Naive thymus-derived CD4-positive, alpha-beta T cell (primary cell): ENCODE data around the gene AGMO. TPM values are rescaled to one million over a fixed set of nuclear protein-coding genes. Genes with fewer than 3 reads are reported as not detected.

Experiments used
- ATAC-seq: fragments of 150-1000 bp; cut with Tn5 transposase; 2 replicates; pipeline ENCODE4 v1.10.0; 2021; ENCODE audit warnings: mild to moderate bottlenecking, moderate library complexity
- CTCF ChIA-PET: fragments of 350-600 bp; sonication (Branson Sonifier 250); formaldehyde crosslinking; loops from one replicate; lab custom pipeline; 2021; ENCODE audit warnings: antibody characterized with exemption; lab: Charles Lee
- POLR2A ChIA-PET: fragments of 350-600 bp; sonication (Branson Sonifier 250); formaldehyde crosslinking; loops from one replicate; lab custom pipeline; 2021; ENCODE audit warnings: antibody characterized with exemption, inconsistent platforms; lab: Charles Lee
- DNase-seq, 9 donors: peaks; one replicate each; pipeline versions ENCODE4 v3.0.0 to v3.0.0-alpha.2; 2020 to 2022; ENCODE audit warnings: mixed read lengths in 1 of 9
- H3K27ac ChIP-seq: one replicate; pipeline ENCODE4 v1.7.0; 2013; ENCODE audit warnings: mild to moderate bottlenecking, low read depth, low read length, moderate library complexity
- H3K27me3 ChIP-seq, 2 donors: one replicate each; pipeline ENCODE4 v1.7.0; 2013; ENCODE audit warnings: low read length in 2 of 2, mild to moderate bottlenecking in 2 of 2, moderate library complexity in 2 of 2; ENCODE audit not compliant: control insufficient read depth in 2 of 2, insufficient read depth in 2 of 2
- H3K36me3 ChIP-seq, 3 experiments: 1 replicate in 2 of 3; 2 replicates in 1 of 3; pipeline ENCODE4 v1.7.0; 2013; ENCODE audit warnings: low read length in 3 of 3, mild to moderate bottlenecking in 3 of 3, moderate library complexity in 1 of 3; ENCODE audit not compliant: insufficient read depth in 3 of 3, control insufficient read depth in 2 of 3
- H3K4me1 ChIP-seq, 2 donors: one replicate each; pipeline ENCODE4 v1.7.0; 2013; ENCODE audit warnings: low read length in 2 of 2, mild to moderate bottlenecking in 2 of 2, moderate library complexity in 1 of 2; ENCODE audit not compliant: control insufficient read depth in 2 of 2, insufficient read depth in 2 of 2
- H3K4me3 ChIP-seq: 2 replicates; pipeline ENCODE4 v1.7.0; 2013; ENCODE audit warnings: mild to moderate bottlenecking, low read length
- H3K9me3 ChIP-seq, 3 experiments: 1 replicate in 2 of 3; 2 replicates in 1 of 3; pipeline ENCODE4 v1.7.0; 2013; ENCODE audit warnings: low read length in 3 of 3; ENCODE audit not compliant: control insufficient read depth in 2 of 3
- H3K27ac Mint-ChIP-seq, 9 donors: one replicate each; pipeline ENCODE4 v1.8.0; 2020 to 2022; ENCODE audit warnings: mixed read lengths in 9 of 9, mild to moderate bottlenecking in 8 of 9, moderate library complexity in 5 of 9, inconsistent platforms in 2 of 9
- H3K27me3 Mint-ChIP-seq, 5 donors: one replicate each; pipeline ENCODE4 v1.8.0; 2021 to 2022; ENCODE audit warnings: mixed read lengths in 5 of 5, mild to moderate bottlenecking in 1 of 5
- H3K36me3 Mint-ChIP-seq, 5 donors: one replicate each; pipeline ENCODE4 v1.8.0; 2020 to 2022; ENCODE audit warnings: mixed read lengths in 5 of 5, mild to moderate bottlenecking in 3 of 5, inconsistent platforms in 1 of 5
- H3K4me1 Mint-ChIP-seq, 7 donors: one replicate each; pipeline ENCODE4 v1.8.0; 2020 to 2022; ENCODE audit warnings: mixed read lengths in 7 of 7, mild to moderate bottlenecking in 3 of 7, inconsistent platforms in 1 of 7
- H3K4me3 Mint-ChIP-seq, 10 donors: one replicate each; pipeline ENCODE4 v1.8.0; 2020 to 2022; ENCODE audit warnings: mild to moderate bottlenecking in 10 of 10, mixed read lengths in 10 of 10, moderate library complexity in 6 of 10, inconsistent platforms in 2 of 10
- H3K9me3 Mint-ChIP-seq, 11 donors: one replicate each; pipeline ENCODE4 v1.8.0; 2020 to 2022; ENCODE audit warnings: mixed read lengths in 11 of 11, mild to moderate bottlenecking in 4 of 11, inconsistent platforms in 1 of 11, moderate library complexity in 1 of 11
- intact Hi-C, 2 donors: fragments of 100-400 bp; cut with micrococcal nuclease; formaldehyde crosslinking; loops; one replicate each; pipeline ENCODE4 v1.15.1; 2023
- polyA plus RNA-seq, 2 donors: library from polyadenylated mRNA; unstranded; fragments of 300-500 nt; fragmentation: Illumina TruSeq; gene quantifications; one replicate each; pipeline ENCODE4 v1.2.3, GENCODE V29; 2021
- total RNA-seq, 6 experiments: library from RNA in 5 of 6; stranded (reverse) in 5 of 6; gene quantifications; 1 replicate in 5 of 6; 2 replicates in 1 of 6; pipeline ENCODE4 v1.2.3 and lab custom pipeline; 2021 to 2026

The AGMO gene
- total and polyA plus RNA-seq, 7 experiments from 2014 or later: not detected

- ATAC-seq: no peak
- ChIA-PET POLR2A (no interaction called here), CTCF (no interaction called here)
- Histone ChIP-seq H3K4me3 (no peak overlapping the region), H3K36me3 (no peaks in the 10 kb centered on the region), H3K4me1 (no peaks in the 10 kb centered on the region), H3K27me3 (no peaks in the 10 kb centered on the region), H3K9me3 (peaks cover 0 to 4% (median 0%) of the 10 kb centered on the region in 3 experiments), H3K27ac (no peak overlapping the region)
- H3K27me3 Mint-ChIP-seq: no peaks in the 10 kb centered on the region
- H3K4me1 Mint-ChIP-seq: no peaks in the 10 kb centered on the region
- peaks cover 0 to 6% (median 0%) of the 10 kb centered on the region in 11 donors for H3K9me3 Mint-ChIP-seq
- no peak overlapping the region for H3K27ac Mint-ChIP-seq
- H3K36me3 Mint-ChIP-seq: no peaks in the 10 kb centered on the region
- intact Hi-C loops: no loop called here
- no peak overlapping the region for H3K4me3 Mint-ChIP-seq
- no peak for DNase-seq
Measured at GRCh38 chr7:15215616-15216015, 346.2 kb downstream of the AGMO start.

- Histone ChIP-seq H3K4me3 (no peak overlapping the region), H3K36me3 (no peaks in the 10 kb centered on the region), H3K9me3 (peaks cover 0 to 4% (median 0%) of the 10 kb centered on the region in 3 experiments), H3K27me3 (no peaks in the 10 kb centered on the region), H3K4me1 (no peaks in the 10 kb centered on the region), H3K27ac (no peak overlapping the region)
- ATAC-seq (no peak), DNase-seq (no peak)
- ChIA-PET POLR2A (no interaction called here), CTCF (no interaction called here)
- H3K27ac Mint-ChIP-seq: no peak overlapping the region
- H3K4me3 Mint-ChIP-seq: no peak overlapping the region
- H3K9me3 Mint-ChIP-seq: peaks cover 0 to 6% (median 0%) of the 10 kb centered on the region in 11 donors
- H3K36me3 Mint-ChIP-seq: no peaks in the 10 kb centered on the region
- H3K4me1 Mint-ChIP-seq: no peaks in the 10 kb centered on the region
- H3K27me3 Mint-ChIP-seq: no peaks in the 10 kb centered on the region
- intact Hi-C loops: no loop called here
Measured at GRCh38 chr7:15214976-15215375, 346.8 kb downstream of the AGMO start.

- Histone ChIP-seq H3K27me3 (no peaks in the 10 kb centered on the region), H3K4me3 (no peak overlapping the region), H3K27ac (no peak overlapping the region), H3K9me3 (no peaks in the 10 kb centered on the region), H3K4me1 (no peaks in the 10 kb centered on the region), H3K36me3 (no peaks in the 10 kb centered on the region)
- DNase-seq: no peak
- intact Hi-C loops: no loop called here
- ATAC-seq: no peak
- Mint-ChIP-seq H3K27ac (no peak overlapping the region), H3K27me3 (no peaks in the 10 kb centered on the region), H3K9me3 (peaks cover 0 to 6% (median 0%) of the 10 kb centered on the region in 11 donors), H3K36me3 (no peaks in the 10 kb centered on the region), H3K4me3 (no peak overlapping the region), H3K4me1 (no peaks in the 10 kb centered on the region)
- CTCF ChIA-PET: no interaction called here
- POLR2A ChIA-PET: no interaction called here
Measured at GRCh38 chr7:15213093-15213492, 348.7 kb downstream of the AGMO start.

GRCh38 chr7:15209429-15209828 lies 352.4 kb downstream of the AGMO start:
- POLR2A ChIA-PET: no interaction called here
- intact Hi-C loops: no loop called here
- H3K4me1 ChIP-seq: no peaks in the 10 kb centered on the region
- no peak overlapping the region for H3K4me3 ChIP-seq
- H3K27me3 ChIP-seq: no peaks in the 10 kb centered on the region
- DNase-seq (no peak), ATAC-seq (no peak)
- H3K9me3 ChIP-seq: no peaks in the 10 kb centered on the region
- Mint-ChIP-seq H3K27me3 (no peaks in the 10 kb centered on the region), H3K36me3 (no peaks in the 10 kb centered on the region), H3K9me3 (peaks cover 0 to 4% (median 0%) of the 10 kb centered on the region in 11 donors), H3K4me1 (no peaks in the 10 kb centered on the region), H3K4me3 (no peak overlapping the region), H3K27ac (no peak overlapping the region)
- CTCF ChIA-PET: no interaction called here
- no peaks in the 10 kb centered on the region for H3K36me3 ChIP-seq
- no peak overlapping the region for H3K27ac ChIP-seq

GRCh38 chr7:15204421-15204820 lies 357.4 kb downstream of the AGMO start:
- H3K36me3 ChIP-seq: no peaks in the 10 kb centered on the region
- H3K4me3 ChIP-seq: no peak overlapping the region
- Mint-ChIP-seq H3K36me3 (no peaks in the 10 kb centered on the region), H3K9me3 (peaks cover 0 to 5% (median 0%) of the 10 kb centered on the region in 11 donors), H3K4me3 (no peak overlapping the region), H3K4me1 (no peaks in the 10 kb centered on the region), H3K27ac (no peak overlapping the region), H3K27me3 (no peaks in the 10 kb centered on the region)
- no peaks in the 10 kb centered on the region for H3K9me3 ChIP-seq
- DNase-seq (no peak), ATAC-seq (no peak)
- no peaks in the 10 kb centered on the region for H3K4me1 ChIP-seq
- no peaks in the 10 kb centered on the region for H3K27me3 ChIP-seq
- intact Hi-C loops: no loop called here
- POLR2A ChIA-PET: no interaction called here
- CTCF ChIA-PET: no interaction called here
- H3K27ac ChIP-seq: no peak overlapping the region

GRCh38 chr7:15199482-15199881 lies 362.3 kb downstream of the AGMO start:
- Histone ChIP-seq H3K36me3 (no peaks in the 10 kb centered on the region), H3K27me3 (no peaks in the 10 kb centered on the region), H3K4me1 (no peaks in the 10 kb centered on the region), H3K4me3 (no peak overlapping the region), H3K9me3 (no peaks in the 10 kb centered on the region), H3K27ac (no peak overlapping the region)
- POLR2A ChIA-PET: no interaction called here
- Mint-ChIP-seq H3K4me1 (no peaks in the 10 kb centered on the region), H3K36me3 (no peaks in the 10 kb centered on the region), H3K27me3 (no peaks in the 10 kb centered on the region), H3K9me3 (peaks cover 0 to 17% (median 4%) of the 10 kb centered on the region in 11 donors), H3K27ac (no peak overlapping the region), H3K4me3 (no peak overlapping the region)
- intact Hi-C loops: no loop called here
- no peak for DNase-seq
- ATAC-seq: no peak
- CTCF ChIA-PET: no interaction called here

GRCh38 chr7:15197042-15197977 lies 364.5 kb downstream of the AGMO start:
- DNase-seq: no peak
- no peaks in the 10 kb centered on the region for H3K36me3 ChIP-seq
- no peaks in the 10 kb centered on the region for H3K9me3 ChIP-seq
- H3K4me1 ChIP-seq: no peaks in the 10 kb centered on the region
- ATAC-seq: no peak
- POLR2A ChIA-PET: no interaction called here
- Mint-ChIP-seq H3K27ac (no peak overlapping the region), H3K4me3 (no peak overlapping the region), H3K4me1 (no peaks in the 10 kb centered on the region), H3K9me3 (peaks cover 0 to 19% (median 4%) of the 10 kb centered on the region in 11 donors), H3K36me3 (no peaks in the 10 kb centered on the region), H3K27me3 (no peaks in the 10 kb centered on the region)
- intact Hi-C loops: no loop called here
- H3K4me3 ChIP-seq: no peak overlapping the region
- CTCF ChIA-PET: no interaction called here
- H3K27ac ChIP-seq: no peak overlapping the region
- H3K27me3 ChIP-seq: no peaks in the 10 kb centered on the region
